ENCODE results near the gene SCN9A. TPM values are rescaled to one million over a fixed set of nuclear protein-coding genes. Genes with fewer than 3 reads are reported as not detected.

SCN9A gene
- total RNA-seq, 4 donors from 2014 or later = 0.51 to 3.5 (median 1.3) TPM

DNA sequence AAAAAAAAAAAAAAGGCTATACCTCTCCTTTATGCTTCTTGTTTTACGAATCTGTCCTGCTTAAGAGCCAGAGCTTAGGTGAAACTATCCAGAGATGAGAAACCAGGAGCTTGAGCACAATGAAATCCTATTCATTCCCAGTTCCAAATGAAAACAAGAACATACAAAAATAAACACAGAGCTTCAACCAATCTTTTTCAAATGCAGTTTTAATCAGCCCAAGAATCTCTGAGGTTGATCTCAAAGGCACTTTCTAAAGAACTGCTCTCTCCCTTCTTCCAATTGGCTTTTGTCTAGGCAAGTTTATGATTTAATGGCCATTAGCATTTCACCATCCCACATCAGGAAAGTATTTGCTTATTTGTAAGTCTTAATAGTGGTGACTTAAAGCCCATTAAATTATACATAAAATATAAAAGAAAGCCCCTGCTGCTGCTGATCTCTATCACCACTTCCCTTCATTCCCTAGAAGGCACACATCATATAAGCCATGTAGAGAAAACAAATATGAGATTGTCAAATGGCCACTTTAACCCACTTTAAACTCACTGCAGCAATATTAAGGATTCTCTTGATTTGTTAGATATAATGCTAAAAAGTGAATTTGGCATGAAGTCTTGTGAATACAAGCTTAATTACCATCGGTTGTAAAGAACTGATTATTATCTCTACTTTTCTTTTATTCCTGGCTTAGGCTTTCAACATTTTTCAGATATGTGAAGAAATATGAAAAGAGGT lies 29.3 kb upstream of the SCN9A start:
- no peak for TF ChIP-seq POLR2A (IDR thresholded peaks at IDR 0.05)
- TF ChIP-seq, protein P1, sequence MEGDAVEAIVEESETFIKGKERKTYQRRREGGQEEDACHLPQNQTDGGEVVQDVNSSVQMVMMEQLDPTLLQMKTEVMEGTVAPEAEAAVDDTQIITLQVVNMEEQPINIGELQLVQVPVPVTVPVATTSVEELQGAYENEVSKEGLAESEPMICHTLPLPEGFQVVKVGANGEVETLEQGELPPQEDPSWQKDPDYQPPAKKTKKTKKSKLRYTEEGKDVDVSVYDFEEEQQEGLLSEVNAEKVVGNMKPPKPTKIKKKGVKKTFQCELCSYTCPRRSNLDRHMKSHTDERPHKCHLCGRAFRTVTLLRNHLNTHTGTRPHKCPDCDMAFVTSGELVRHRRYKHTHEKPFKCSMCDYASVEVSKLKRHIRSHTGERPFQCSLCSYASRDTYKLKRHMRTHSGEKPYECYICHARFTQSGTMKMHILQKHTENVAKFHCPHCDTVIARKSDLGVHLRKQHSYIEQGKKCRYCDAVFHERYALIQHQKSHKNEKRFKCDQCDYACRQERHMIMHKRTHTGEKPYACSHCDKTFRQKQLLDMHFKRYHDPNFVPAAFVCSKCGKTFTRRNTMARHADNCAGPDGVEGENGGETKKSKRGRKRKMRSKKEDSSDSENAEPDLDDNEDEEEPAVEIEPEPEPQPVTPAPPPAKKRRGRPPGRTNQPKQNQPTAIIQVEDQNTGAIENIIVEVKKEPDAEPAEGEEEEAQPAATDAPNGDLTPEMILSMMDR (IDR thresholded peaks at IDR 0.05) = no peak
- intact Hi-C loops (cut with DNase I; ENCODE audit: low total_unique reads) = no loop called here
- WGBS, 2 donors = 47 to 53% methylated on average over 2 of the region's 2 CpGs
- DNase-seq (ENCODE audit: low spot score in 2 of 2) = no peak
- no peak overlapping the region for H3K4me3 ChIP-seq (ENCODE audit: low read depth, poor library complexity, severe bottlenecking)

DNA sequence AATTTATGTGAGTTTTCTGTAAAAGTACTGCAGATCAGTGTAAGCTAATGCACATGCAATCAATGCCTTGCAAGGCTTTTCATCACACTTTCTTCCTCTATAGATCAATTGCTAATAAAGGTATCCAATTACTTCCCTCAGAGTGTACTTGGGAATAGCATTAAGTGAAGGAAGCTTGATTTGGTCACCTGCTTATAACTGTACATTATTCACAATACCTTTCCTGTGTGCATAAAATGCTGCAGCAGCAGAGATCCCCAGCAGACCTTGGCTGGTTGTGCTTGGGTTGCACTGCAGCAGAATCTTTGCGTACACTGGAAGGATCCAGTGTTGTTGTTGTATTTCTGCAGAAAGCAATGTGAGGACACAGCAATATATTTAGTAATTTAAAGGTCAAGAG lies 18.5 kb upstream of the SCN9A start:
- intact Hi-C loops (cut with DNase I; ENCODE audit: low total_unique reads) = no loop called here
- WGBS, 2 donors = 100% methylated on average over 1 of the region's 1 CpG
- TF ChIP-seq, protein P1 (IDR thresholded peaks at IDR 0.05) = no peak
- no peak for TF ChIP-seq POLR2A (IDR thresholded peaks at IDR 0.05)

DNA sequence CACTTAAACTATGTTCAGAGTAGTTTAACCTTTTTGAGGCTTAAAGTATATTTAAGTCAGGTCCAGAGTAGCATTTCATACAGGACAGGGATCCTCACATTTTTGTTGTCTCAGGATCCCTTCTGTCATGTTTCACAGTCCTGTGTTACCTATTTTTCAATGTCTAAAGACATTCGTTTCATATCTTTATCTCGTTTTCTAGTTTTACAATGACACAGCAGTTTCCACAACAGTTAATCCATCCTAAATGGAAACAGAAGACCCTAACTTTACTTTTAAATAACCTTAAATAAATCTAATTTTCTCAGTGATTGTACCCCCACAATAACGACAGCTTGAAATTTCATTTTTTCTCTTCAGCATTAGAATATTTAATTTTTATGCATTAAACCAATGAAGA lies 17.3 kb upstream of the SCN9A start:
- no peak for TF ChIP-seq POLR2A (IDR thresholded peaks at IDR 0.05)
- TF ChIP-seq, protein P1 (IDR thresholded peaks at IDR 0.05) = no peak
- intact Hi-C loops (cut with DNase I; ENCODE audit: low total_unique reads) = no loop called here
- WGBS, 2 donors = 62 to 70% methylated on average over 3 of the region's 3 CpGs
- DNase-seq (ENCODE audit: low spot score in 2 of 2) = no peak
- H3K4me3 ChIP-seq (ENCODE audit: low read depth, poor library complexity, severe bottlenecking) = no peak overlapping the region

More for the DNA sequence above, 18.5 kb upstream of the SCN9A start:
- no peak for DNase-seq (ENCODE audit: low spot score in 2 of 2)
- no peak overlapping the region for H3K4me3 ChIP-seq (ENCODE audit: low read depth, poor library complexity, severe bottlenecking)

DNA sequence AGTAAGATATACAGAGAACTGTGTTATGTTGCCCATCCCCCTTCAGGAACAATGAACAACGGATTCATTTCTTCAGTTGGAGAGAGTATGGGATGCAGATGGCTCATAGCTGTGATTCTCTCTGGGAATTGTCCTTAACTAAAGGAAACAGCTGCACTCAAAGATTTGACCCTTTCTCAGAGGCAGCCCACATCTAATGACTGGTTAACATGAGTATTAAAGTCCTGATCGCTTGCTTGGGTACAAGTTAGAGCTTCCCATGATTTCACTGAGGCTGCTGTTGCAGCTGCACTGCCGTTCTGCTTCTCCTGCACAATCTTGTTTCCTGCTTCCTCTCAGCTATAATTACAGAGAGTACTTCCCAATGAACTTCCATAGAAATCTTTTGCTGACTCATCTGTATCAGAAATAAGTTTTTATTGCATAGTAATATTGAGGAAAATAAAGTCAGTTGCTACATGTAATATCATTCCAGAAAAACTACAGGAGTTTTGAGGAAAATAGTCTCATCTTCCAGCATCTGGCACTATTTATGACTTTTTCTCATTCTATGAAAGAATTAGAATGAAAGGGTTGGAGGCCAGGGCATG lies 12.8 kb upstream of the SCN9A start:
- 19 to 26% methylated on average over 3 of the region's 3 CpGs for WGBS, 2 donors
- no peak for DNase-seq (ENCODE audit: low spot score in 2 of 2)
- no peak overlapping the region for H3K4me3 ChIP-seq (ENCODE audit: low read depth, poor library complexity, severe bottlenecking)
- TF ChIP-seq POLR2A (IDR thresholded peaks at IDR 0.05) = no peak
- TF ChIP-seq, protein P1 (IDR thresholded peaks at IDR 0.05) = no peak
- intact Hi-C loops (cut with DNase I; ENCODE audit: low total_unique reads) = no loop called here

DNA sequence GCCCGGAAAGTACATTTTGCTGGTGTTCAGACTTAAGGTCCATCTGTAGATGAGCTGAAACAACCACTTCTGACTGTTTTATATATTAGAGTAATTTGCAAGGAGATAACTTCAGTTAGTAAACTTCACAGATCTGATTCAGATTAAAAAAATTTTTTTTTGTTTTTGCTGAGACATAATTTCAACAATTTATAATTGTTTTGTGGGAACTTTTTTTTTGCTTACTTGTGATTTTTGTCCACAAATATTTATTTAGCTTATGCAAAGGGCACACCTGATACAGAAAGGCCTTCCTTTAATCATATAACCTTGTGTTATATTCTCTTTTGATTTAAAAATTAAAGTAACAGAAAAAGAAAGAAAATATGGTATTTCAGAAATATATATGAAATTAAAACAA lies 9.6 kb upstream of the SCN9A start:
- no peak overlapping the region for H3K4me3 ChIP-seq (ENCODE audit: low read depth, poor library complexity, severe bottlenecking)
- no peak for TF ChIP-seq POLR2A (IDR thresholded peaks at IDR 0.05)
- TF ChIP-seq, protein P1 (IDR thresholded peaks at IDR 0.05) = no peak
- 93 to 96% methylated on average over 1 of the region's 1 CpG for WGBS, 2 donors
- intact Hi-C loops (cut with DNase I; ENCODE audit: low total_unique reads) = no loop called here
- DNase-seq (ENCODE audit: low spot score in 2 of 2) = no peak

Data from lower leg skin (tissue), 4 donors.